Activated CD4-positive, CD25-positive, alpha-beta regulatory T cell (primary cell): Measurements from ENCODE around the gene DENND1C.
A peak's percentile ranks its signal among the peaks of the same experiment; 100 is the strongest.

ENCODE experiments used
- DNase-seq, 4 experiments: peaks; one replicate each; lab custom pipeline; 2025; lab: John Stamatoyannopoulos, UW

DENND1C gene, protein sequence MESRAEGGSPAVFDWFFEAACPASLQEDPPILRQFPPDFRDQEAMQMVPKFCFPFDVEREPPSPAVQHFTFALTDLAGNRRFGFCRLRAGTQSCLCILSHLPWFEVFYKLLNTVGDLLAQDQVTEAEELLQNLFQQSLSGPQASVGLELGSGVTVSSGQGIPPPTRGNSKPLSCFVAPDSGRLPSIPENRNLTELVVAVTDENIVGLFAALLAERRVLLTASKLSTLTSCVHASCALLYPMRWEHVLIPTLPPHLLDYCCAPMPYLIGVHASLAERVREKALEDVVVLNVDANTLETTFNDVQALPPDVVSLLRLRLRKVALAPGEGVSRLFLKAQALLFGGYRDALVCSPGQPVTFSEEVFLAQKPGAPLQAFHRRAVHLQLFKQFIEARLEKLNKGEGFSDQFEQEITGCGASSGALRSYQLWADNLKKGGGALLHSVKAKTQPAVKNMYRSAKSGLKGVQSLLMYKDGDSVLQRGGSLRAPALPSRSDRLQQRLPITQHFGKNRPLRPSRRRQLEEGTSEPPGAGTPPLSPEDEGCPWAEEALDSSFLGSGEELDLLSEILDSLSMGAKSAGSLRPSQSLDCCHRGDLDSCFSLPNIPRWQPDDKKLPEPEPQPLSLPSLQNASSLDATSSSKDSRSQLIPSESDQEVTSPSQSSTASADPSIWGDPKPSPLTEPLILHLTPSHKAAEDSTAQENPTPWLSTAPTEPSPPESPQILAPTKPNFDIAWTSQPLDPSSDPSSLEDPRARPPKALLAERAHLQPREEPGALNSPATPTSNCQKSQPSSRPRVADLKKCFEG

DNA sequence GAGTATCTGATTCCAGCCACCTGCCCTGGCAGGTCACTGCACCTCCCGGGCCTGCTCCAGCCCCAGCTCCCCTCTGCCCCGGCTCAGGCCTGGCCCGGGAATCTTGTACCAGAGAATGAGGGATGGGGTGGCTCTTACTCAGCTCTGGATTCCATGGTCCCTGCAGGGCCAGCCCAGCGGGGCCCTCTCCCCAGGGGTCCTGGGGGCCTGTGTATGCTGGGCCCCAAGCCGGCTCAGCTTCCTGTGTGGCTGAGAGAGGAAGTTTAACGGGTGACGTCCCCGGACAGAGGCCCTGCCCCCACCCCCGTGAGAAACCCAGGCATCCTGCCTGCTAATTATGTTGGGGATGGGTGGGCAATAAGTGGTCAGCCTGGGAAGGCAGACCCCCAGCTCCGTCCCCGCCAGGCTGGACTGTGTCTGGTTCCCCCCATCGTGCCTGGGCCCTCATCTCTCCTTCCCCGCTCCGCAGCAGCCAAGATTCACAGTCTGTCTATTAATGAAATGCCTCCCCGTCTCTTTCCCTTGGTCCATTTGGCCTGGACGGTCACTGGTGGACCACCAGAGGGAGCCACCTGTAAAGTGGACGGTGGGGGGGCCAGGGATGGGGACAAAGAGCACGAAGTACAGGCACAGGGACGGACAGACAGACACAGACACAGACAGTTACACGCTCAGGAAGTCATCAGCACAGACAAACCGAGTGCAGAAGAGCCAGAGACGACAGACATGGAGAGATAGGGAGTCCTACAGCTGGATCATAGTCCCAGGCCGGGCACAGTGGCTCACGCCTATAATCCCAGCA, at the start of gene DENND1C:
DENND1C (minus strand) TSS at position 247 of the 802 bp plus-strand sequence; CDS start at position 155, 92 bp downstream.
- peak in 3 of 4 experiments; percentile 47 to 69 (median 49) for DNase-seq

DNA sequence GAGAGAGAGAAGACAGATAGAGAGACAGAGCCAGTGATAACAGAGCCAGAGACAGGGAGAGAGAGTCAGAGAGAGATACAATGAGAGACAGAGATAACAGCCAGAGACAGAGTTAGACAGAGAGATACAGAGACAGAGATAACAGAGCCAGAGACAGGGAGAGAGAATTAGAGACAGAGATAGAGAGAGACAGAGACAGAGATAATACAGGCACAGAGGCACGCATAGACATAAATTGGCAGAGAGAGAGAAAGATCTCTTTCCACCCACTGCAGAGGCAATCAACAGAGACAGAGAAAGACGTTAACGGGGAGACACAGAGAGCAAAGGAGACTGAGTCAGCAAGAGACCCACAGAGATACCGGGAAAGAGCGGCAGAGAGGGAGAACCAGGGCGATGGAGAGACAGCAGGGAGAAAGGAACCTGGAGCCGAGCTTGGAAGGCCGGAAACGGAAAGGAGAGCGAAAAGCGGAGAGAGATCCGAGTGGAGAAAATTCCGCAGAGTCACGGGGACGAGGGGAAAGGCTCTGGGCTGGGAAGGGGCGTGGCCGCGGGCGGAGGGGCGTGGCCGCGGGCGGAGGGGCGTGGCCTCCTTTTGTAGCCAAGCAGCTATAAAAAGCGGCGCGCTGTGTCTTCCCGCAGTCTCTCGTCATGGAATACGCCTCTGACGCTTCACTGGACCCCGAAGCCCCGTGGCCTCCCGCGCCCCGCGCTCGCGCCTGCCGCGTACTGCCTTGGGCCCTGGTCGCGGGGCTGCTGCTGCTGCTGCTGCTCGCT, 49.0 kb upstream of the DENND1C start, which contains the start of gene TNFSF9:
TNFSF9 (plus strand) TSS at position 641 of the 777 bp plus-strand sequence; CDS start at position 652, 11 bp downstream.
- DNase-seq = peak; percentile 38 to 72 (median 54)

- DNase-seq = no peak
Measured at GRCh38 chr19:6529937-6530385, 48.4 kb upstream of the DENND1C start.

GRCh38 chr19:6529351-6529750, 47.8 kb upstream of the DENND1C start:
- DNase-seq = no peak

GRCh38 chr19:6528544-6529121, 47.0 kb upstream of the DENND1C start:
- no peak for DNase-seq

- DNase-seq = no peak
Measured at GRCh38 chr19:6527893-6528543, 46.4 kb upstream of the DENND1C start.

DNA sequence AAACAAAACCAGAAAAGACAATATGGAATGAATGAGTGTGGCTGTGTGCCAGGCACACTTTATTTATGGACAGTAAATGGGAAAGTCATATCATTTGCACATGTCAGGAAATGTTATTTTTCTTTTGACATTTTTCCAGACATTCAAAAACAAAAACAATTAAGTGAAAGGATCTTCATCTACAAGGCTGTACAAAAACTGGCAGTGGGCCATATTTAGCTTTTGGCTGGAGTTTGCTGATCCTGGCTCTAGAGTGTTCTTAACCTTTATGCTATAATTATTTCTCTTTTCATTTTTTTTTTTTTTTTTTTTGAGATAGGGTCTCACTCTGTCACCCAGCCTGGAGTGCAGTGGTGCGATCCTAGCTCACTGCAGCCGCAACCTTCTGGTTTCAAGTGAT, 42.7 kb upstream of the DENND1C start:
- no peak for DNase-seq

- no peak for DNase-seq
Measured at GRCh38 chr19:6522712-6523111, 41.1 kb upstream of the DENND1C start.

- DNase-seq = no peak
Measured at GRCh38 chr19:6521718-6522646, 40.4 kb upstream of the DENND1C start.

GRCh38 chr19:6519289-6519688, 37.7 kb upstream of the DENND1C start:
- no peak for DNase-seq

- DNase-seq = no peak
Measured at GRCh38 chr19:6518145-6518911, 36.7 kb upstream of the DENND1C start.

DNA sequence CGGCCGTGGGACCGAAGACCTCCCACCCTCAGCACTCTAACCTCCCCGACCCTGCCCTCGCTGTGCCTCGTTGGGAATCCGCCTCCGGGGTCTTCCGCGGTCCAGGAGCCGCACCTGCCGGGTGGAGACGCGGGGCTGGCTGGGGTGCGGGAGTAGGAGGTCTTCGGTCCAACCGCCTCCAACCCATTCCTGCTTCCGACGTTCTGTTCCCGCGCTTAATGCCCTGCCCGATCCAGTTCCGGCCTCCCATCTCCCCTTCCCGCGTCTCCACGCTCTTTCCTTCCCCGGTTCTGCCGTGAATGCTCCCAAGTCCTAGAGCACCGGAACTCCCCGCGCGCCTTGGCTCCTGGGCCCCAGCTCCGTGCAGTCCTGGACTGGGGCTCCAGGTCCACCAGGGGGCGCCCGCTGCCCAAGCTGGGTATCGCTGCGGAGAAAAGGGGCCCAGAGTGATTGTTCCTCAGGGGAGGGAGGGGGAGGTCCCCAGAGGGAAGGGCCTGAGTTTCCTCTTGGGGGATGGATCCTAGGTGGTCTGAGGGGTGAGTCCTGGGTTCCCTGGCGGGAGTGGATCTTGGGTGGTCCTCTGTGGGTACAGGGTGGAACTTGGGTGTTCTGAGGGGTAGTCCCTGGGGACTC, 35.2 kb upstream of the DENND1C start:
- peak; percentile 83 to 93 (median 91) for DNase-seq

GRCh38 chr19:6516018-6516658, 34.6 kb upstream of the DENND1C start:
- peak in 3 of 4 experiments; percentile 31 to 54 (median 47) for DNase-seq

DNA sequence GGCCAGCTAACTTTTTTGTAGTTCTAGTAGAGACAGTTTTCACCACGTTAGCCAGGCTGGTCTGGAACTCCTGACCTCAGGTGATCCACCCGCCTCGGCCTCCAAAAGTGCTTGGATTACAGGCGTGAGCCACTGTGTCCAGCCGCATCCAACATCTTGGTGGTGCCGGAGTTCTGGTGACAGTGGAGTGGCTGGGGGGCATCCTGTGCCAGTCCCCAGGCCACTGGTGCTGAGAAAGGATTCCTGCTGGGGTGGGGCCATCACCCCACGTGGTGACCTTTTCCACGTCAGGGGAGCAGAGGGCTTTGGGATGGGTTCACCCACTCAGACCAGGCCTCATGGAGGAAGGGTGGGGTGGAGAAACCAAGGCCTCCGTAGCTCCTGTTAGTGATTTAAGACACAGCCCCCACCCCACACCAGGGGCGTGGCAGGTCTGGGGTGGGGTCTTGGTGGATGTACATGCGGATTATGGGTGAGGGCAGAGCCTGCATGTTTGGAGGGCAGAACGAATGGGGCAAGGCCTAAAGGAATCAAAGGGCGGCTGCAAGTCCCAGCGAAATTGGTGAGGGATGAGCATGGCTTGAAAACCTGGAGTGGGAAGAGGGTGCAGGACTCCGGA, 33.4 kb upstream of the DENND1C start:
- DNase-seq = no peak

DNA sequence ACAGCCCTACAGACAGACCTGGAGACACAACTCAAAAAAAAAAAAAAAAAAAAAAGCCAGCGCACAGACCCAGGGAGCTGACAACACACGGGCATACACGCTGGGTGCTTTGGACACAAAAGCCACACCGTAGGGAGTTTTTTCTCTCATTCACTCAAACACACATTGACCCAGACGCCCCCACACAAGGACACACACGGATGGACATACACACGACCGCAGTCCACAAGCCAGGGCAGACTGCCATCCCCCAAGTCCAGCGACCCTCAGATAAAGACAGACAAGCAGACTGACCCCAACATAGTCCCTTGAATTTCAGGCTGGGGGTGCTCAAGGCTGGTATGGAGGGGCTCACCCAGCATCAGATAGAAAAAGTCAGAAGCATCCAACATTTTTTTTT, 32.5 kb upstream of the DENND1C start:
- DNase-seq = no peak

DNA sequence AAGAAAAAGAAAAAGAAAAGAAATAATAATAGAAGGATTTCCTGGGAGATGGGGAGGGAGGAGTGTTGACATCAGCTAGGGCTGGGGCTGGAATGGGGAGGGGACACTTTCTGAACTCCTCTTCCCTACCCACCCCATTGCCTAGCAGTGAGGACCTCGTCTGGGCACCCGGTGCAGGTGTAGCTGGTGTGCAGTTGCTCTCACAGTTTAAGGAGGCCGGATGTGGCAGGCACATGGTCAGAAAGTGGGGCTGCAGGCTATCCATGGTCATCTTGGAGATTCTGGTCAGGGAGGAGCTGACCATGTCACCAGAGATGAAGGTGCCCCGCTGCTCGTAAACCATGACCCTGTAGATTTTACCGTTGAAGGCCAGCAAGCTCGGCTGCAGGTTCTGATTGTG, 29.0 kb upstream of the DENND1C start:
- DNase-seq = no peak
